CD8-positive, alpha-beta memory T cell (primary cell): ENCODE results near the gene GPC6. TPM values are rescaled to one million over a fixed set of nuclear protein-coding genes. Genes with fewer than 3 reads are reported as not detected.

ENCODE experiments used
- CTCF ChIA-PET: fragments of 350-600 bp; sonication (Branson Sonifier 250); formaldehyde crosslinking; loops from one replicate; lab custom pipeline; 2021; ENCODE audit warnings: antibody characterized with exemption; lab: Charles Lee
- POLR2A ChIA-PET: fragments of 350-600 bp; sonication (Branson Sonifier 250); formaldehyde crosslinking; loops from one replicate; lab custom pipeline; 2021; ENCODE audit warnings: antibody characterized with exemption; lab: Charles Lee
- DNase-seq, 5 donors: peaks; one replicate each; pipeline versions ENCODE4 v3.0.0 to v3.0.0-alpha.2; 2020 to 2022; ENCODE audit warnings: mixed read lengths in 1 of 5
- H3K27ac ChIP-seq: one replicate; pipeline ENCODE4 v1.7.0; 2013; ENCODE audit warnings: low read depth, mild to moderate bottlenecking, low read length, moderate library complexity
- H3K27me3 ChIP-seq: 2 replicates; pipeline ENCODE4 v1.7.0; 2013; ENCODE audit warnings: low read length, mild to moderate bottlenecking; ENCODE audit not compliant: insufficient read depth, poor library complexity, severe bottlenecking
- H3K36me3 ChIP-seq: 2 replicates; pipeline ENCODE4 v1.7.0; 2013; ENCODE audit warnings: mild to moderate bottlenecking, low read length, moderate library complexity; ENCODE audit not compliant: insufficient read depth
- H3K4me1 ChIP-seq: 2 replicates; pipeline ENCODE4 v1.7.0; 2013; ENCODE audit warnings: mild to moderate bottlenecking, low read length, moderate library complexity; ENCODE audit not compliant: insufficient read depth
- H3K4me3 ChIP-seq: 2 replicates; pipeline ENCODE4 v1.7.0; 2013; ENCODE audit warnings: mild to moderate bottlenecking, low read length
- H3K9me3 ChIP-seq: 2 replicates; pipeline ENCODE4 v1.7.0; 2013; ENCODE audit warnings: mild to moderate bottlenecking, low read length
- H3K27ac Mint-ChIP-seq, 8 donors: one replicate each; pipeline ENCODE4 v1.8.0; 2020 to 2021; ENCODE audit warnings: mixed read lengths in 8 of 8, mild to moderate bottlenecking in 6 of 8, inconsistent platforms in 3 of 8, moderate library complexity in 3 of 8
- H3K27me3 Mint-ChIP-seq, 2 donors: one replicate each; pipeline ENCODE4 v1.8.0; 2020 to 2021; ENCODE audit warnings: mixed read lengths in 2 of 2, mild to moderate bottlenecking in 1 of 2, moderate library complexity in 1 of 2
- H3K36me3 Mint-ChIP-seq, 3 donors: one replicate each; pipeline ENCODE4 v1.8.0; 2020 to 2021; ENCODE audit warnings: mixed read lengths in 3 of 3, inconsistent platforms in 1 of 3, mild to moderate bottlenecking in 1 of 3
- H3K4me1 Mint-ChIP-seq, 3 donors: one replicate each; pipeline ENCODE4 v1.8.0; 2020 to 2021; ENCODE audit warnings: mixed read lengths in 3 of 3, inconsistent platforms in 1 of 3, mild to moderate bottlenecking in 1 of 3
- H3K4me3 Mint-ChIP-seq, 7 donors: one replicate each; pipeline ENCODE4 v1.8.0; 2020 to 2021; ENCODE audit warnings: mixed read lengths in 7 of 7, mild to moderate bottlenecking in 6 of 7, moderate library complexity in 4 of 7, inconsistent platforms in 2 of 7
- H3K9me3 Mint-ChIP-seq, 5 donors: one replicate each; pipeline ENCODE4 v1.8.0; 2020 to 2022; ENCODE audit warnings: mixed read lengths in 5 of 5, mild to moderate bottlenecking in 3 of 5, moderate library complexity in 2 of 5, inconsistent platforms in 1 of 5
- polyA plus RNA-seq: library from polyadenylated mRNA; unstranded; fragments of 300-500 nt; fragmentation: Illumina TruSeq; gene quantifications from one replicate; pipeline ENCODE4 v1.2.3, GENCODE V29; 2021
- total RNA-seq, 2 experiments: library from RNA; stranded (reverse); gene quantifications; one replicate each; pipeline ENCODE4 v1.2.3, GENCODE V29; 2021

GPC6 gene
- total and polyA plus RNA-seq, 3 experiments from 2014 or later, result not detected

- no peak overlapping the region for H3K4me3 Mint-ChIP-seq
- Histone ChIP-seq H3K27me3 (no peaks in the 10 kb centered on the region), H3K4me3 (no peak overlapping the region), H3K27ac (no peak overlapping the region), H3K4me1 (no peaks in the 10 kb centered on the region), H3K9me3 (no peaks in the 10 kb centered on the region), H3K36me3 (no peaks in the 10 kb centered on the region)
- peaks cover 0 to 4% (median 0%) of the 10 kb centered on the region in 5 donors for H3K9me3 Mint-ChIP-seq
- H3K4me1 Mint-ChIP-seq, result no peaks in the 10 kb centered on the region
- DNase-seq, result no peak
- POLR2A ChIA-PET, result no interaction called here
- CTCF ChIA-PET, result no interaction called here
- no peak overlapping the region for H3K27ac Mint-ChIP-seq
- no peaks in the 10 kb centered on the region for H3K27me3 Mint-ChIP-seq
- H3K36me3 Mint-ChIP-seq, result no peaks in the 10 kb centered on the region
These were observed 62.4 kb downstream of the GPC6 start for GRCh38 chr13:93289053-93289452.

- H3K27me3 Mint-ChIP-seq, result no peaks in the 10 kb centered on the region
These were observed 63.2 kb downstream of the GPC6 start for GRCh38 chr13:93289842-93290241.

GRCh38 chr13:93290503-93290902, 63.9 kb downstream of the GPC6 start:
- no peak for DNase-seq
- ChIA-PET POLR2A (no interaction called here), CTCF (no interaction called here)
- no peaks in the 10 kb centered on the region for H3K36me3 ChIP-seq
- no peaks in the 10 kb centered on the region for H3K9me3 ChIP-seq
- no peak overlapping the region for H3K4me3 ChIP-seq
- Mint-ChIP-seq H3K27ac (no peak overlapping the region), H3K36me3 (no peaks in the 10 kb centered on the region), H3K4me3 (no peak overlapping the region), H3K9me3 (peaks cover 0 to 4% (median 0%) of the 10 kb centered on the region in 5 donors), H3K4me1 (no peaks in the 10 kb centered on the region), H3K27me3 (no peaks in the 10 kb centered on the region)
- H3K4me1 ChIP-seq, result no peaks in the 10 kb centered on the region
- no peak overlapping the region for H3K27ac ChIP-seq
- no peaks in the 10 kb centered on the region for H3K27me3 ChIP-seq

More at GRCh38 chr13:93289842-93290241, 63.2 kb downstream of the GPC6 start:
- no peak overlapping the region for H3K27ac Mint-ChIP-seq
- Histone ChIP-seq H3K36me3 (no peaks in the 10 kb centered on the region), H3K4me1 (no peaks in the 10 kb centered on the region), H3K9me3 (no peaks in the 10 kb centered on the region), H3K4me3 (no peak overlapping the region), H3K27me3 (no peaks in the 10 kb centered on the region), H3K27ac (no peak overlapping the region)
- H3K9me3 Mint-ChIP-seq, result peaks cover 0 to 4% (median 0%) of the 10 kb centered on the region in 5 donors
- CTCF ChIA-PET, result no interaction called here
- DNase-seq, result no peak
- no peaks in the 10 kb centered on the region for H3K36me3 Mint-ChIP-seq
- H3K4me3 Mint-ChIP-seq, result no peak overlapping the region
- no peaks in the 10 kb centered on the region for H3K4me1 Mint-ChIP-seq
- POLR2A ChIA-PET, result no interaction called here

- Histone ChIP-seq H3K27me3 (no peaks in the 10 kb centered on the region), H3K9me3 (no peaks in the 10 kb centered on the region), H3K4me1 (no peaks in the 10 kb centered on the region), H3K36me3 (no peaks in the 10 kb centered on the region), H3K27ac (no peak overlapping the region), H3K4me3 (no peak overlapping the region)
- H3K27ac Mint-ChIP-seq, result no peak overlapping the region
- H3K4me3 Mint-ChIP-seq, result no peak overlapping the region
- peaks cover 0 to 3% (median 2%) of the 10 kb centered on the region in 5 donors for H3K9me3 Mint-ChIP-seq
- no peaks in the 10 kb centered on the region for H3K27me3 Mint-ChIP-seq
- no peak for DNase-seq
- H3K4me1 Mint-ChIP-seq, result no peaks in the 10 kb centered on the region
- ChIA-PET CTCF (no interaction called here), POLR2A (no interaction called here)
- no peaks in the 10 kb centered on the region for H3K36me3 Mint-ChIP-seq
These were observed 65.8 kb downstream of the GPC6 start for GRCh38 chr13:93292366-93292765.

GRCh38 chr13:93293710-93294109, 67.1 kb downstream of the GPC6 start:
- Histone ChIP-seq H3K4me3 (no peak overlapping the region), H3K4me1 (no peaks in the 10 kb centered on the region), H3K9me3 (no peaks in the 10 kb centered on the region), H3K36me3 (no peaks in the 10 kb centered on the region), H3K27me3 (no peaks in the 10 kb centered on the region), H3K27ac (no peak overlapping the region)
- Mint-ChIP-seq H3K27me3 (no peaks in the 10 kb centered on the region), H3K4me3 (no peak overlapping the region), H3K4me1 (no peaks in the 10 kb centered on the region), H3K9me3 (peaks cover 0 to 3% (median 0%) of the 10 kb centered on the region in 5 donors), H3K27ac (no peak overlapping the region), H3K36me3 (no peaks in the 10 kb centered on the region)
- DNase-seq, result no peak
- CTCF ChIA-PET, result no interaction called here
- POLR2A ChIA-PET, result no interaction called here

GRCh38 chr13:93296584-93296983, 70.0 kb downstream of the GPC6 start:
- ChIA-PET CTCF (no interaction called here), POLR2A (no interaction called here)
- H3K27ac ChIP-seq, result no peak overlapping the region
- H3K27me3 ChIP-seq, result no peaks in the 10 kb centered on the region
- no peaks in the 10 kb centered on the region for H3K36me3 ChIP-seq
- Mint-ChIP-seq H3K27ac (peak overlapping the region in 2 of 8 donors; percentile 7 to 37), H3K36me3 (no peaks in the 10 kb centered on the region), H3K4me3 (no peak overlapping the region), H3K4me1 (no peaks in the 10 kb centered on the region), H3K9me3 (peaks cover 0 to 3% (median 0%) of the 10 kb centered on the region in 5 donors), H3K27me3 (peaks cover 0 to under 1% of the 10 kb centered on the region in 2 donors)
- no peak overlapping the region for H3K4me3 ChIP-seq
- no peak for DNase-seq
- no peaks in the 10 kb centered on the region for H3K4me1 ChIP-seq
- no peaks in the 10 kb centered on the region for H3K9me3 ChIP-seq

GRCh38 chr13:93298713-93299112, 72.1 kb downstream of the GPC6 start:
- Mint-ChIP-seq H3K36me3 (no peaks in the 10 kb centered on the region), H3K4me1 (no peaks in the 10 kb centered on the region), H3K27me3 (peaks cover 0 to 1% of the 10 kb centered on the region in 2 donors), H3K4me3 (no peak overlapping the region), H3K27ac (no peak overlapping the region), H3K9me3 (peaks cover 0 to 3% (median 0%) of the 10 kb centered on the region in 5 donors)
- no peaks in the 10 kb centered on the region for H3K4me1 ChIP-seq
- no peak overlapping the region for H3K4me3 ChIP-seq
- H3K27me3 ChIP-seq, result no peaks in the 10 kb centered on the region
- H3K36me3 ChIP-seq, result no peaks in the 10 kb centered on the region
- H3K27ac ChIP-seq, result no peak overlapping the region
- no peak for DNase-seq
- no peaks in the 10 kb centered on the region for H3K9me3 ChIP-seq
- CTCF ChIA-PET, result no interaction called here
- POLR2A ChIA-PET, result no interaction called here

GRCh38 chr13:93304134-93304533, 77.5 kb downstream of the GPC6 start:
- no peaks in the 10 kb centered on the region for H3K27me3 ChIP-seq
- no peaks in the 10 kb centered on the region for H3K36me3 Mint-ChIP-seq

More at GRCh38 chr13:93304134-93304533, 77.5 kb downstream of the GPC6 start:
- H3K9me3 Mint-ChIP-seq, result peaks cover 0 to 3% (median 0%) of the 10 kb centered on the region in 5 donors
- no peak overlapping the region for H3K27ac ChIP-seq
- H3K9me3 ChIP-seq, result no peaks in the 10 kb centered on the region
- H3K36me3 ChIP-seq, result no peaks in the 10 kb centered on the region
- H3K27me3 Mint-ChIP-seq, result peaks cover 0 to 1% of the 10 kb centered on the region in 2 donors
- no peak overlapping the region for H3K4me3 ChIP-seq
- H3K4me3 Mint-ChIP-seq, result no peak overlapping the region
- ChIA-PET CTCF (no interaction called here), POLR2A (no interaction called here)
- no peaks in the 10 kb centered on the region for H3K4me1 Mint-ChIP-seq
- H3K4me1 ChIP-seq, result no peaks in the 10 kb centered on the region
- no peak overlapping the region for H3K27ac Mint-ChIP-seq
- DNase-seq, result no peak
